Measurements from ENCODE around the gene PRSS16. TPM values are rescaled to one million over a fixed set of nuclear protein-coding genes. Genes with fewer than 3 reads are reported as not detected.
"Not testable (repeated sequence)": the region's sequence is repeated elsewhere in the genome, so short reads cannot be mapped to it uniquely, and the experiment has no call there.

Gene PRSS16
- total RNA-seq = under 1 TPM in 1 of 2 donors, not detected in 1; 0.28 TPM
- long read RNA-seq, donor 1 = 0 reads
- long read RNA-seq, donor 2 = 0 reads

- no peak for DNase-seq (ENCODE audit: low spot score)
- intact Hi-C loops (cut with DNase I) = no loop called here
These were observed at the start of gene PRSS16 for GRCh38 chr6:27247133-27247836. TSS of gene PRSS16 (plus strand) at chr6:27247701. CDS start at chr6:27247738, 37 bp downstream.

- DNase-seq (ENCODE audit: low spot score) = no peak
- intact Hi-C loops (cut with DNase I) = no loop called here
These were observed 41.9 kb upstream of the PRSS16 start for GRCh38 chr6:27205375-27206278.

- DNase-seq (ENCODE audit: low spot score) = no peak
- intact Hi-C loops (cut with DNase I) = no loop called here
These were observed 40.7 kb upstream of the PRSS16 start for GRCh38 chr6:27206806-27207205.

GRCh38 chr6:27208042-27208441 is 39.5 kb upstream of the PRSS16 start:
- no peak for DNase-seq (ENCODE audit: low spot score)
- intact Hi-C loops (cut with DNase I) = no loop called here

- intact Hi-C loops (cut with DNase I) = no loop called here
- DNase-seq (ENCODE audit: low spot score) = no peak
These were observed 38.3 kb upstream of the PRSS16 start for GRCh38 chr6:27209196-27209595.

GRCh38 chr6:27209659-27210269 is 37.7 kb upstream of the PRSS16 start:
- DNase-seq (ENCODE audit: low spot score) = no peak
- intact Hi-C loops (cut with DNase I) = no loop called here

GRCh38 chr6:27213091-27213517 is 34.4 kb upstream of the PRSS16 start:
- intact Hi-C loops (cut with DNase I); DNase-seq (ENCODE audit: low spot score): not testable (repeated sequence)

GRCh38 chr6:27213544-27214125 is 33.9 kb upstream of the PRSS16 start:
- DNase-seq (ENCODE audit: low spot score) = no peak
- intact Hi-C loops (cut with DNase I) = no loop called here

GRCh38 chr6:27214126-27214601 is 33.3 kb upstream of the PRSS16 start:
- intact Hi-C loops (cut with DNase I) = no loop called here
- DNase-seq (ENCODE audit: low spot score) = no peak

GRCh38 chr6:27216874-27217273 is 30.6 kb upstream of the PRSS16 start:
- DNase-seq (ENCODE audit: low spot score) = no peak
- intact Hi-C loops (cut with DNase I) = no loop called here

GRCh38 chr6:27222971-27223370 is 24.5 kb upstream of the PRSS16 start:
- intact Hi-C loops (cut with DNase I); DNase-seq (ENCODE audit: low spot score): not testable (repeated sequence)

GRCh38 chr6:27224729-27225128 is 22.8 kb upstream of the PRSS16 start:
- intact Hi-C loops (cut with DNase I) = no loop called here
- no peak for DNase-seq (ENCODE audit: low spot score)

- intact Hi-C loops (cut with DNase I) = no loop called here
- no peak for DNase-seq (ENCODE audit: low spot score)
These were observed 18.5 kb upstream of the PRSS16 start for GRCh38 chr6:27228963-27229477.

- DNase-seq (ENCODE audit: low spot score) = no peak
- intact Hi-C loops (cut with DNase I) = no loop called here
These were observed 16.8 kb upstream of the PRSS16 start for GRCh38 chr6:27230758-27231111.

GRCh38 chr6:27234576-27234975 is 12.9 kb upstream of the PRSS16 start:
- no peak for DNase-seq (ENCODE audit: low spot score)
- intact Hi-C loops (cut with DNase I) = no loop called here

- intact Hi-C loops (cut with DNase I) = no loop called here
- no peak for DNase-seq (ENCODE audit: low spot score)
These were observed 10.3 kb upstream of the PRSS16 start for GRCh38 chr6:27237089-27237803.

GRCh38 chr6:27238010-27238983 is 9.2 kb upstream of the PRSS16 start:
- intact Hi-C loops (cut with DNase I) = no loop called here
- no peak for DNase-seq (ENCODE audit: low spot score)

GRCh38 chr6:27239258-27239657 is 8.2 kb upstream of the PRSS16 start:
- intact Hi-C loops (cut with DNase I) = no loop called here
- no peak for DNase-seq (ENCODE audit: low spot score)
